Esophagus muscularis mucosa (tissue), 3 donors: Measurements from ENCODE around the gene UBXN2A.

Experiments used
- CTCF ChIP-seq, 3 experiments: fragments of 200-600 bp in 2 of 3; fragments of 450-650 bp in 1 of 3; sonication (generic) in 2 of 3; IDR thresholded peaks; one replicate each; pipeline ENCODE4 v1.5.1; 2017 to 2019; ENCODE audit warnings: antibody characterized with exemption in 3 of 3, mild to moderate bottlenecking in 2 of 3, moderate library complexity in 1 of 3
- POLR2A ChIP-seq: fragments of 450-650 bp; IDR thresholded peaks from one replicate; pipeline ENCODE4 v1.6.1; 2017; ENCODE audit warnings: antibody characterized with exemption, moderate library complexity, mild to moderate bottlenecking, low read depth

- TF ChIP-seq CTCF (IDR thresholded peaks at IDR 0.05) (no peak), POLR2A (no peak)
Observed at GRCh38 chr2:24016853-24017703, 76.8 kb downstream of the UBXN2A start.
